Choroid plexus epithelial cell (primary cell): ENCODE results near the gene CLRN3.
A peak's percentile ranks its signal among the peaks of the same experiment; 100 is the strongest.

Experiments
- DNase-seq: peaks from one replicate; pipeline ENCODE4 v3.0.0-alpha.2; 2010; ENCODE audit warnings: low read depth
- H3K4me3 ChIP-seq: 2 replicates; pipeline ENCODE4 v1.5.1; 2011; ENCODE audit warnings: low read depth, mild to moderate bottlenecking, control low read depth, low read length, moderate library complexity
- CTCF ChIP-seq: conservative IDR thresholded peaks from 2 replicates; pipeline ENCODE4 v1.5.1; 2011; ENCODE audit warnings: low read depth, mild to moderate bottlenecking, control low read depth, inconsistent platforms, low read length, moderate library complexity

The CLRN3 gene

GRCh38 chr10:127899766-127900387, 7.1 kb upstream of the CLRN3 start:
- TF ChIP-seq CTCF, result no peak
- no peak overlapping the region for H3K4me3 ChIP-seq
- DNase-seq, result peak; percentile 58

GRCh38 chr10:127897177-127897576, 4.4 kb upstream of the CLRN3 start:
- DNase-seq, result no peak
- H3K4me3 ChIP-seq, result no peak overlapping the region
- TF ChIP-seq CTCF, result no peak

- no peak overlapping the region for H3K4me3 ChIP-seq
- DNase-seq, result no peak
- no peak for TF ChIP-seq CTCF
Measured at GRCh38 chr10:127896590-127896989, 3.8 kb upstream of the CLRN3 start.

- TF ChIP-seq CTCF, result no peak
- no peak for DNase-seq
- no peak overlapping the region for H3K4me3 ChIP-seq
Measured at GRCh38 chr10:127894146-127894545, 1.4 kb upstream of the CLRN3 start.

- H3K4me3 ChIP-seq, result no peak overlapping the region
- no peak for DNase-seq
- no peak for TF ChIP-seq CTCF
Measured at GRCh38 chr10:127890832-127891334, 1.9 kb downstream of the CLRN3 start.

GRCh38 chr10:127890216-127890615, 2.5 kb downstream of the CLRN3 start:
- H3K4me3 ChIP-seq, result no peak overlapping the region
- no peak for DNase-seq
- no peak for TF ChIP-seq CTCF

GRCh38 chr10:127889605-127890195, 3.0 kb downstream of the CLRN3 start:
- H3K4me3 ChIP-seq, result no peak overlapping the region
- DNase-seq, result peak; percentile 79
- TF ChIP-seq CTCF, result no peak
